ENCODE measurements around the gene ABLIM3. TPM values are rescaled to one million over a fixed set of nuclear protein-coding genes. Genes with fewer than 3 reads are reported as not detected.

Gene ABLIM3
- total and polyA plus RNA-seq, 7 donors = 18.7 to 54.5 (median 35.0) TPM

DNA sequence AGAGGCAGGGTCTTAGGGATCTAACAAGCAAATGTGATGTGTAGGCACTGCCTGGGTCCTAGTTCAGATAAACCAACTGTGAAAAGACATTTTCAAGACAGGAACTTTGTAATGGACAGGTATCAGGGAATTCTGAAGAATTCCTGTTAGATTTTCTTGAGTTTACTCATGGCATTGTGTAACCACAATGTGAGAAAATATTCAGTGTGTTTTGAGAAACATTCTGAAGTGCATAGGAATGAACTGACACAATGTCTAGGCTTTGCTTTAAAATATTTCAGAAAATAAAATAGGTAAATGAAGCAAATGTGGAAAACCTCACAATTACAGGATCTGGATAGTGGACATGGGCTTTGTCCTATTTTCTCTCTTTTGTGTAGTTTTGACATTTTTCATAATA is 115.2 kb downstream of the ABLIM3 start:
- ATAC-seq = no peak
- no peak for TF ChIP-seq CTCF (IDR thresholded peaks at IDR 0.05)
- Histone ChIP-seq H3K4me1 (no peaks in the 10 kb centered on the region), H3K27ac (no peak overlapping the region), H3K36me3 (ENCODE audit: insufficient read depth in 1 of 2, low read depth in 1 of 2) (peaks cover 4 to 48% of the 10 kb centered on the region in 2 donors), H3K4me3 (no peak overlapping the region), H3K9me3 (no peaks in the 10 kb centered on the region), H3K27me3 (ENCODE audit: insufficient read depth in 3 of 3, low read length in 2 of 3) (no peaks in the 10 kb centered on the region)
- intact Hi-C loops (cut with DNase I) = no loop called here
- DNase-seq = no peak

DNA sequence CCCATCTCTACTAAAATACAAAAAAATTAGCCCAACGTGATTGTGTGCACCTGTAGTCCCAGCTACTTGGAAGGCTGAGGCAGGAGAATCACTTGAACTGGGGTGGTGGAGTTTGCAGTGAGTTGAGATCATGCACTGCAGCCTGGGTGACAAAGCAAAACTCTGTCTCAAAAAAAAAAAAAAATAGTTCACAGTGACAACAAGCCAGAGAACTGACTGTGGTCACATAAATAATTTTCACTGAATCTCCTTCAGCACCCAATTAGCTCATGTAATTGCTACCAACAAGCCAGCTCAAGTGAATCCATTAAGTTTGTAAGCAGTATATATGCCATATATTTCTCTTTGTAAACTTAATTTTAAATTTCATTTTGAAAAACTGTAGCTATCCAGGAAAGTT is 115.8 kb downstream of the ABLIM3 start:
- DNase-seq = no peak
- no peaks in the 10 kb centered on the region for H3K4me1 ChIP-seq
- no peak for ATAC-seq
- TF ChIP-seq CTCF (IDR thresholded peaks at IDR 0.05) = no peak
- no peak overlapping the region for H3K27ac ChIP-seq
- WGBS, 3 donors = 57 to 86% (median 68%) methylated on average over 1 of the region's 1 CpG
- H3K27me3 ChIP-seq (ENCODE audit: insufficient read depth in 3 of 3, low read length in 2 of 3) = no peaks in the 10 kb centered on the region
- no peaks in the 10 kb centered on the region for H3K9me3 ChIP-seq
- intact Hi-C loops (cut with DNase I) = no loop called here
- H3K4me3 ChIP-seq = no peak overlapping the region
- peaks cover 2 to 41% of the 10 kb centered on the region in 2 donors for H3K36me3 ChIP-seq (ENCODE audit: insufficient read depth in 1 of 2, low read depth in 1 of 2)

DNA sequence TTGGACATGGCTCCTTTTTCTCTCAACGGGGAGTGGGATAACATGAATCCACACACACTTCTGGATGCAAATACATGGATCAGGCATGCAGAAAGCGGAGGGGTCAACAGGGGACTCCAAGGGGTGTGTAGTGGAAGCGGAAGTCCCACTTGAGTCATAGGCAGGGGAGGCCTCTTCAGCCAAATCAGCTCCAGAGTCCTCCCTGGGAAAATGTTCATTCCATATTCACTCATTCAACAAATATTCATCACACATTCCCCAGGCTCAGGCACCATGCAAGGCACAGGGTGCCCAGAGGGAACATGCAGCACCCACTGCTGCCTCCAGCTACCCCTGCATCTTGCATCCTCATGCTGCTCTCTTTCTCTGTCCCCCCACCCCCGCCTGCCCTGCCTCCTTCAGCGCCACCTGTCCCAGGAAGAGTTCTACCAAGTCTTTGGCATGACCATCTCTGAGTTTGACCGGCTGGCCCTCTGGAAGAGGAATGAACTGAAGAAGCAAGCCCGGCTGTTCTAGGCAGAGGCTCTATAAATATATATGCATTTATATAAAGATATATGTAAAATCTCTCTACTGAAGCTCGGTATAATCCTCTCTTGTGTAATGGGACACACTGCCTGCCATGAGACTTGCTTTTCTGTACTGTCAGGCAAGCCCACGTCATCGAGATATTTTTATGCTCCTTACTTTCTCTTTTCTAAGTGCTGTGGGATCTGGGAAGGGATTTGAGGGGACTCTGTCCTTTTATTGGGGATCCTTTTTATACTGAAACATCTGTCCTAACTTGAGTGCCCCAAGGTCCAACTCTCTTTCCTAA is 116.8 kb downstream of the ABLIM3 start:
- Histone ChIP-seq H3K27ac (no peak overlapping the region), H3K27me3 (ENCODE audit: insufficient read depth in 3 of 3, low read length in 2 of 3) (no peaks in the 10 kb centered on the region), H3K9me3 (no peaks in the 10 kb centered on the region), H3K4me1 (no peaks in the 10 kb centered on the region), H3K4me3 (no peak overlapping the region), H3K36me3 (ENCODE audit: insufficient read depth in 1 of 2, low read depth in 1 of 2) (peaks cover 0 to 31% of the 10 kb centered on the region in 2 donors)
- no peak for TF ChIP-seq CTCF (IDR thresholded peaks at IDR 0.05)
- DNase-seq (no peak), ATAC-seq (no peak)
- 80 to 83% (median 82%) methylated on average over 10 of the region's 10 CpGs for WGBS, 3 donors
- intact Hi-C loops (cut with DNase I) = no loop called here

DNA sequence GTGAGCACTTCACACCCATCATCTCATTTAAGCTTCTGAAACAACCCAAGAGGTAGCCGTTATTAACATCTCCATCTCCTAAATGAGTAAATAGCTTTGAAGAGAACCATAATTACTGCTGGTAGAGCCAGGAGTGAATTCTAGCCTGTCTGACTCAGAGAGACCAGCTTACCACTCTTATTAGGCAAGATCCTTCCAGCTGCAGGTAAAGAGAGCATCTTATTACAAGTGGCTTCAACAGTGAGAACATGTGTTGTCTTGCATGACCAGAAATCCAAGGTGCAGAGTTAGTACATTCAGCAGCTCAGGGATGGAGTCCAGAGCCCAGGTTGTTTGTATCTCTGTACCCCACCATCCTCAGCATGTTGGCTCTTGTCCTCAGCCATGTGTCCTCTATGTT is 119.5 kb downstream of the ABLIM3 start:
- Histone ChIP-seq H3K9me3 (no peaks in the 10 kb centered on the region), H3K27ac (no peak overlapping the region), H3K4me3 (no peak overlapping the region), H3K27me3 (ENCODE audit: insufficient read depth in 3 of 3, low read length in 2 of 3) (no peaks in the 10 kb centered on the region), H3K36me3 (ENCODE audit: insufficient read depth in 1 of 2, low read depth in 1 of 2) (peaks cover 0 to 8% of the 10 kb centered on the region in 2 donors), H3K4me1 (no peaks in the 10 kb centered on the region)
- intact Hi-C loops (cut with DNase I) = loop anchor here in 1 of 2 donors (10.0 kb wide), 1 partner anchor 174 kb away; no protein-coding TSS in a partner anchor
- no peak for TF ChIP-seq CTCF (IDR thresholded peaks at IDR 0.05)
- DNase-seq (no peak), ATAC-seq (peak in 1 of 4 donors; percentile 23)
- 80 to 91% (median 84%) methylated on average over 1 of the region's 1 CpG for WGBS, 3 donors
